Measurements from ENCODE around the gene HOGA1.
"Not testable (repeated sequence)": the region's sequence is repeated elsewhere in the genome, so short reads cannot be mapped to it uniquely, and the experiment has no call there.

The HOGA1 gene

GRCh38 chr10:97555541-97555940 lies 28.6 kb upstream of the HOGA1 start:
- DNase-seq = not testable (repeated sequence)

- DNase-seq = not testable (repeated sequence)
These were observed 23.3 kb upstream of the HOGA1 start for GRCh38 chr10:97560731-97561381.

GRCh38 chr10:97561386-97562077 lies 22.7 kb upstream of the HOGA1 start:
- DNase-seq = not testable (repeated sequence)

DNA sequence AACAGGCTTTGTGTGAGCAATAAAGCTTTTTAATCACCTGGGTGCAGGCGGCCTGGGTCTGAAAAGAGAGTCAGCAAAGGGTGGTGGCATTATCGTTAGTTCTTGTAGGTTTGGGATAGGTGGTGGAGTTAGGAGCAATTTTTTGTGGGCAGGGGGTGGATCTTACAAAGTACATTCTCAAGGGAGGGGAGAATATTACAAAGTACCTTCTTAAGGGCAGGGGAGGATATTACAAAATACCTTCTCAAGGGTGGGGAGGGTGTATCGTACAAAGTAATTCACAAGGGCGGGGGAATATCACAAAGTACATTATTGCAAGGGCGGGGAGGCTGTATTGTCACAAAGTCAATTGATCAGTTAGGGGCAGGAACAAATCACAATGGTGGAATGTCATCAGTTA lies 21.9 kb upstream of the HOGA1 start:
- not testable (repeated sequence) for DNase-seq

GRCh38 chr10:97563337-97563736 lies 20.9 kb upstream of the HOGA1 start:
- no peak for DNase-seq

DNA sequence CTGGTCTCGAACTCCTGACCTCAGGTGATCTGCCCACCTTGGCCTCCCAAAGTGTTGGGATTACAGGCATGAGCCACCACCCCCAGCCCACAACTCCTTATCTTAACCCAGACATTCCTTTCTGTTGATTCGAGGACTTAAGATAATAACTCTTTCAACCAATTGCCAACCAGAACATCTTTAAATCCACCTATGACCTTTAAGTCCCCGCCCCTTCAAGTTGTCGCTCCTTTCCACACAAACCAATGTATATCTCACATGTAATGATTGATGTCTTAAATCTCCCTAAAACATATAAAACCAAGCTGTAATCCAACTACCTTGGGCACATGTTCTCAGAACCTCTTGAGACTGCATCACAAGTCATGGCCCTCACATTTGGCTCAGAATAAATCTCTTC lies 19.4 kb upstream of the HOGA1 start:
- DNase-seq = no peak

DNA sequence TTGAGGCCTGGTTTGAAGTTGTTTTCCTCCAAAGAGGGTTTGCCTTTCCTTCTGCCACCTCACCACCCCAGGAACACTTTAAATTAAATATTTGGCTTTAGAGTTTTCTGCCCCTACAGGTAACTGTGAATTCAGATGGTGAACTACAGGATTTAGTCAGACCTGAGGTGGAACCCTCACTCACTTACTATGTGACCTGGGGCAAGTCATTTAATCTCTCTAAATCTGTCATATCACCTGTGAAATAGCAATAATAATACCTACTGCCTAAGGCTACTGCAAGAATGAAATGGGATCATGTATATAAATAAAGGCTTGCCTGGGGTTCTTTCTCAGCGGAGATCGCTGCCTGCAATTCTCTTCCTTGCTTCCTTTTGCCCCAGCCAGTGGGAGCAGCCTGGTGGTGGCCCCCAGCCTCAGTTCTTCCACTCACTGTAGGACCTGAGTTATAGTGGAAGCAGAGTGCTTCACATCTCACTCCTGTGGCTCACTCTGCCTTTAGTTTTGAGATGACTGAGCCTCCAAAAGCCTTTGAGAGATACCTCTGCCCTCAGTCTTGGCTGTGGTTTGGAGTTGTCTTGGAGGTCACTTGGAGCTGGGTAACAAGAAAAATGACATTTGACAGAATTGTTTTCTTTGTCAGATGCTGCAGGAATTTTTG lies 17.7 kb upstream of the HOGA1 start:
- DNase-seq = no peak

DNA sequence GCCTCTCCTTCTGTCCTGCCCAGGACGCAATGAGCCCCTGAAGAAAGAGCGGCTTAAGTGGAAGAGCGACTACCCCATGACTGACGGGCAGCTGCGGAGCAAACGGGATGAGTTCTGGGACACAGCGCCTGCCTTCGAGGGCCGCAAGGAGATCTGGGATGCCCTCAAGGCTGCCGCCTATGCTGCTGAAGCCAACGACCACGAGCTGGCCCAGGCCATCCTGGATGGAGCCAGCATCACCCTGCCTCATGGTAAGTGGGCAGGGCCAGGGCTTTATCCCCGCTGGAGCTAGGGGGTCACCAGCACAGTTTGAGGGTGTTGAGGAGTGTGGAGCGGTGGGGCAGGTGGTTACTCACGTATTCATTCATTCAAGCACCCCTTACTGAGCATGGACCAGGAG lies 16.3 kb upstream of the HOGA1 start:
- DNase-seq = no peak

GRCh38 chr10:97570146-97570788 lies 13.9 kb upstream of the HOGA1 start:
- no peak for DNase-seq

DNA sequence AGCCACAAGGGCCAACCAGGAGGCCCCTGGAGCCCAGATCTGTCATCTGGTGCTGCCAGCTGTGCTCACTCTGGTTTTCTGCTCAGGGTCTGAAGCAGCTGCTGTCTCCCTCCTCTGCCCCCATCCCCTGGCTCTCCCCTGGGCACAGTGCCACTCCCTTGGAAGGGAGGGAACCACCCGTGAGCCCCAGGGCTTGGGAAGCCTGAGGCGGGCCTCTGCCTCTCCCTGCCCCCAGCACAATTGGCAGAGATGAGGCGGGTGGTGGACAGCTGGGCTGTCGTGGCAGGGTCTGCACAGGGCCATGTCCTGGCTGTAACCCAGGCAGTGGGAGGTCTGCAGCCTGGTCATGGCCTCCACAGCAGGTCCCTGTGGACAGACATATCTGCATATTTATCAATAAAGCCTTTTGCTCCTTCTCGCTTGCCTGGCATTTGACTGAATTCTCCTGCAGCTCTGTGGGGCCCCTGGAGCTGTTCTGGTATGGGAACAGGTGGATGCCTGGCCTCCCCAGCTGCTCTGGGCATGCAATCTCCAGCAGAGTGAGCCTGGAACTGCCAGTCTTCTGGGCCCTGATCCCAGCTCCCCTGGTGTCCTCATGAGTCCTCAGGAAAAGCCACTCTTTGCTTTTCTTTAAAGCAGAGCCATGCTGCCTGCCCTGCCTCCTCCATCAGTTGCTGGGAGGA lies 13.3 kb upstream of the HOGA1 start:
- no peak for DNase-seq

- DNase-seq = no peak
These were observed 12.6 kb upstream of the HOGA1 start for GRCh38 chr10:97571622-97572021.

GRCh38 chr10:97572214-97572989 lies 11.8 kb upstream of the HOGA1 start, which contains the start of gene ANKRD2:
TSS of gene ANKRD2 (plus strand) at chr10:97572779. CDS start at chr10:97572789, 10 bp downstream.
- peak; percentile 76 for DNase-seq

- no peak for DNase-seq
These were observed 11.2 kb upstream of the HOGA1 start for GRCh38 chr10:97573021-97573420.

- DNase-seq = no peak
These were observed 10.5 kb upstream of the HOGA1 start for GRCh38 chr10:97573672-97574071.

DNA sequence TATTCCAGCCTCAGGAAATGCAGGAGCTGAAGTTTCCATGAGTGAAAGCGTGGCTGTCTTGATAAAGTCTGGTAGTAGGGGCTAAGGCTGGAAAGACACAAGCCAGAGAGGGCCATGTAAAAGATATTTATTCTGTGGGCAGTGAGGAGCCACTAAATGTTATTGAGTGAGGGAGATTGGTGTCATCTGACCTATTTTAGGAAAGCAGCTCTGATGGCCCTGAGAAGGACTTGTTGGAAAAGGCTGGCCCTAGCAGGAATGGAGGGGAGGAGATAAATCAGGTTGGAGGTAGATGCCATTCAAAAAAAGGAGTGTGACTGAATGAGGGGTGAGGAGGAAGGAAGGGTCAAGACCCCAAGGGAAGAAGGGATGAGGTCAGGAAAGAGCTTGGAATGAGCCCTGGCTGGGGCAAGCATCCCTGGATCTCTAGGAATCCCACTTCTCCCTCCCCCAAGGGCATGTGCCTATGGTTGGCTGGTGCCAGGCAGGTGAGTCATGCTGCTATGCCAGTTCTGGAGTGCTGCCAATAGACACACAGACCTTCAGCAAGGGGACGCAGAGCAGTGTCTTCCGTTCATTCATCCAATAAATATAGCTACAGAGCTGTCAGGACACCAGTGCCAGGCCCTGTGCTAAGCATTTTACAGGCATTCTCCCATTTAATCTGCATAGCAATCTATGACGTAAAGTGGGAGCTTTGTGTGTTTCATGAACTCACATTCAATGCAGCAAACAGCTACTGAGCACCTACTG lies 9.6 kb upstream of the HOGA1 start:
- no peak for DNase-seq

GRCh38 chr10:97575127-97575668 lies 9.0 kb upstream of the HOGA1 start:
- DNase-seq = no peak

DNA sequence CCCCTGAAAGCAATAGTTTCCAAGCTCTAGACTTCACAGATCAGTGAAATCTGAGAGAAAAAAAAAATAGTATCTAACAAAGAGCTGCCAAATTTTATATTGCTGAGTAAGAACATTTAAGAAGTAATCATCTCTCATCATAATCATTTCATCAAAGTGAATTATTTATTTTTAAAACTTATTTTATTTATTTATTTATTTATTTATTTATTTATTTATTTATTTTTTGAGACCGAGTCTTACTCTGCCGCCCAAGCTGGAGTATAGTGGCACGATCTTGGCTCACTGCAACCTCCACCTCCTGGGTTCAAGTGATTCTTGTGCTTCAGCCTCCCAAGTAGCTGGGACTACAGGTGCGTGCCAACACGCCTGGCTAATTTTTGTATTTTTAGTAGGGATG lies 7.7 kb upstream of the HOGA1 start:
- DNase-seq = not testable (repeated sequence)

DNA sequence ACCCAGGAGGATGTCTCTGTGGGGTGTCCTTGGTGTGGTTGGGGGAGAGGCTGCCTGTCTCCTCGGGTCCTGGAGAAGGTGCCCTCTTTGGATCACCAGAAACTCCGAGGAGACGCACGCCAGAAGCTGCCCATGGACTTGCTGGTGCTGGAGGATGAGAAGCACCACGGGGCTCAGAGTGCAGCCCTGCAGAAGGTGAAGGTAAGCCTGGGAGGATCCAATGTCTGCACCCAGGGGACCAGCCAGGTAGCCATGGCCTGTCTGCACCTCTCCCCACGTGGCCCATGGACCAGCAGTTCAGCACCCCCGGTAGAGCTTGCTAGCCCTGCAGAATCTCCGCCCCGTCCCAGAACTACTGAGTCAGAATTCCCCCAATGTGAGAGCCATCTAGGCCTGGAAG lies 6.5 kb upstream of the HOGA1 start:
- no peak for DNase-seq

- no peak for DNase-seq
These were observed 5.9 kb upstream of the HOGA1 start for GRCh38 chr10:97578171-97578844.

Measured in activated CD8-positive, alpha-beta memory T cell treated with anti-CD3 and anti-CD28 coated beads for 24 hours (primary cell).